Prostate gland (tissue), 2 donors: ENCODE results near the gene LYRM4. TPM values are rescaled to one million over a fixed set of nuclear protein-coding genes. Genes with fewer than 3 reads are reported as not detected.

Source experiments
- DNase-seq: peaks from one replicate; pipeline ENCODE4 v3.0.0-alpha.2; 2019; ENCODE audit warnings: low spot score
- H3K27ac ChIP-seq, 2 donors: fragments of 200-600 bp; sonication (generic); 2 replicates each; pipeline ENCODE4 v1.5.1; 2017 to 2019
- H3K27me3 ChIP-seq: fragments of 200-600 bp; sonication (generic); replicated peaks from 2 replicates; pipeline ENCODE4 v1.5.1; 2019; ENCODE audit not compliant: insufficient read depth
- H3K36me3 ChIP-seq, 2 donors: fragments of 200-600 bp; sonication (generic); 1 replicate in 1 of 2; 2 replicates in 1 of 2; pipeline versions ENCODE4 v1.5.1 to v1.8.1; 2017 to 2019
- H3K4me1 ChIP-seq: fragments of 200-600 bp; sonication (generic); replicated peaks from 2 replicates; pipeline ENCODE4 v1.5.1; 2019
- H3K4me3 ChIP-seq, 2 donors: fragments of 200-600 bp; sonication (generic); 2 replicates each; pipeline ENCODE4 v1.5.1; 2017 to 2019
- H3K9me3 ChIP-seq: fragments of 200-600 bp; sonication (generic); 2 replicates; pipeline ENCODE4 v1.5.1; 2017
- CTCF ChIP-seq, 4 experiments: fragments of 200-600 bp in 2 of 4; fragments of 450-650 bp in 2 of 4; sonication (generic) in 2 of 4; IDR thresholded peaks; 1 replicate in 3 of 4; 2 replicates in 1 of 4; pipeline ENCODE4 v1.5.1; 2016 to 2019; ENCODE audit warnings: antibody characterized with exemption in 4 of 4, mild to moderate bottlenecking in 2 of 4, moderate library complexity in 2 of 4
- POLR2A ChIP-seq: fragments of 450-650 bp; IDR thresholded peaks from one replicate; pipeline ENCODE4 v1.6.1; 2016; ENCODE audit warnings: antibody characterized with exemption, mild to moderate bottlenecking
- POLR2AphosphoS5 ChIP-seq: sonication (generic); formaldehyde crosslinking; IDR thresholded peaks from one replicate; pipeline ENCODE4 v1.6.1; 2017; ENCODE audit warnings: antibody characterized with exemption
- WGBS: methylation state at CpG from one replicate; pipeline ENCODE4 v1.1.5; 2018; 5-methylcytosine and 5-hydroxymethylcytosine counted together
- intact Hi-C: fragments of 100-400 bp; cut with DNase I; formaldehyde crosslinking; loops from one replicate; pipeline ENCODE4 v1.14.2; 2022
- total RNA-seq, 2 donors: library from RNA; depleted of rRNA; stranded (reverse); fragments of >200 nt; gene quantifications; one replicate each; pipeline ENCODE4 v1.1.0, GENCODE V29; 2016

The LYRM4 gene
- total RNA-seq, 2 donors from 2014 or later = 21.4 to 23.7 TPM

DNA sequence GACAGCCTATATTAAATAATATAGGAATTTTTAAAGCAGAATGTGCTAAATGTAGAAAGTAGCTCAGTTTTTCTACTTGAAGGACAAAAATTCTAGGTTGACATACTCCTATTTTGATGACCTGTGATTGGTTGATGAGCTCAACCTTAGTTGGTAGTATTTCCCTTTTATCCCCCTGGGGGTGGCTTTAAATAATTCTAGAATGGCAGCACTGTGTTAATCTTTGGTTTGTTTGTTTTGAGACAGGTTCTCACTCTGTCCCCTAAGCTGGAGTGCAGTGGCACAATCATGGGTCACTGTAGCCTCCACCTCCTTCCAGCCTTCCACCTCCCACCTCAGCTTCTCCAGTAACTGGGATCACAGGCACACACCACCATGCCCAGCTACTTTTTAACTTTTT, 29.8 kb upstream of the LYRM4 start:
- no peak overlapping the region for H3K27ac ChIP-seq
- H3K9me3 ChIP-seq = no peaks in the 10 kb centered on the region
- TF ChIP-seq POLR2AphosphoS5 (no peak), POLR2A (no peak), CTCF (IDR thresholded peaks at IDR 0.05) (no peak)
- no peaks in the 10 kb centered on the region for H3K27me3 ChIP-seq
- intact Hi-C loops = no loop called here
- H3K36me3 ChIP-seq = no peaks in the 10 kb centered on the region
- H3K4me3 ChIP-seq = no peak overlapping the region
- DNase-seq = no peak
- no peaks in the 10 kb centered on the region for H3K4me1 ChIP-seq

DNA sequence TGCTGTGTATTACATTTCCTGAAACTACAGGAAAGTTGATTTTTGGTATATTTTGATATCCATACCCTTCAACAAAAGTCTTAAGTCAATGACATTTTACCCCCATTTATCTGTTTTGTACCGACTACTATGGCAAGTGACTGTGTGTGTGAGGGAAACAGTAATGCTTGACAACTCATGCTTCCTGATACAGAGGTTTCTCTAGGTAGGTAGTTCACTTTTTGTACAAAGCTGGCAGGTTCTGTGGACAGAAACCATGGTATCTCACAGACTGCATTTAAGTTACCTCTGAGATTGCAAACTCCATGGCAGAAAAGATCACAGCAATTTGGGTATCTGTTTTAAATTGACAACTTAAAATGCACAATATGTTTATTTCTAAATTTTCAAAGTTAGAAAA, 29.3 kb upstream of the LYRM4 start:
- intact Hi-C loops = no loop called here

GRCh38 chr6:5287966-5288297, 27.2 kb upstream of the LYRM4 start:
- Histone ChIP-seq H3K27ac (no peak overlapping the region), H3K27me3 (no peaks in the 10 kb centered on the region), H3K4me3 (no peak overlapping the region), H3K9me3 (no peaks in the 10 kb centered on the region), H3K36me3 (no peaks in the 10 kb centered on the region), H3K4me1 (no peaks in the 10 kb centered on the region)
- no peak for TF ChIP-seq POLR2AphosphoS5
- no peak for DNase-seq
- intact Hi-C loops = no loop called here
- 74% methylated on average over 2 of the region's 2 CpGs for WGBS

More for the DNA sequence above, 29.3 kb upstream of the LYRM4 start:
- DNase-seq = no peak
- TF ChIP-seq CTCF (IDR thresholded peaks at IDR 0.05) = no peak
- TF ChIP-seq POLR2AphosphoS5 = no peak
- no peak for TF ChIP-seq POLR2A
- Histone ChIP-seq H3K36me3 (no peaks in the 10 kb centered on the region), H3K27me3 (no peaks in the 10 kb centered on the region), H3K9me3 (no peaks in the 10 kb centered on the region), H3K4me3 (no peak overlapping the region), H3K4me1 (no peaks in the 10 kb centered on the region), H3K27ac (no peak overlapping the region)
- WGBS = 94% methylated on average over 1 of the region's 1 CpG

- TF ChIP-seq CTCF (IDR thresholded peaks at IDR 0.05) (no peak), POLR2A (no peak), POLR2AphosphoS5 (no peak)
- intact Hi-C loops = no loop called here
- DNase-seq = no peak
These were observed 26.6 kb upstream of the LYRM4 start for GRCh38 chr6:5287205-5287965.

GRCh38 chr6:5286780-5287179, 26.0 kb upstream of the LYRM4 start:
- Histone ChIP-seq H3K27me3 (no peaks in the 10 kb centered on the region), H3K9me3 (no peaks in the 10 kb centered on the region), H3K4me3 (no peak overlapping the region), H3K36me3 (no peaks in the 10 kb centered on the region), H3K27ac (no peak overlapping the region), H3K4me1 (no peaks in the 10 kb centered on the region)
- DNase-seq = no peak
- intact Hi-C loops = no loop called here
- TF ChIP-seq CTCF (IDR thresholded peaks at IDR 0.05) = no peak
- 96% methylated on average over 7 of the region's 7 CpGs for WGBS

More at GRCh38 chr6:5287205-5287965, 26.6 kb upstream of the LYRM4 start:
- Histone ChIP-seq H3K27ac (no peak overlapping the region), H3K4me3 (no peak overlapping the region), H3K4me1 (no peaks in the 10 kb centered on the region), H3K27me3 (no peaks in the 10 kb centered on the region), H3K9me3 (no peaks in the 10 kb centered on the region), H3K36me3 (no peaks in the 10 kb centered on the region)
- 79% methylated on average over 12 of the region's 12 CpGs for WGBS
